ENCODE measurements around the gene CD2AP.

Gene CD2AP

DNA sequence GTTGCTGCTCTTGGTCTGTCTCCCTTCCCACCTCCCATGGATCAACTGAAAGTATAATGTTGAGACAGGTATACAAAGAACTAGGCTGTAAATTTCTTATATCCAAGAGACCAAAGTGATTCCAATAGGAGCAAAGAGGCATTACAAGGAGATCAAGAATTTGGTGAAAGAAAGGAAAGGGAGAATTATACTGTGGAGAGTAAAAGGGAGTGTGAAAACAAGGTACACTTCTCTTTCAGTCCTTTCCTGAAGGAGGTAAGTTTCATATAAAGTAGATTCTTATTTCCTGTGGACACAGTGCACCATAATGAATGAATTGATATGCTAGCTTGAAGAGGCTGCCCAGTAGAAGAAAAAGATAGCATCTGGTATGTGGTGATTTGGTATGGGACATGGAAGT lies 49.7 kb downstream of the CD2AP start:
- DNase-seq (ENCODE audit: extremely low read depth, low read depth), result no peak

DNA sequence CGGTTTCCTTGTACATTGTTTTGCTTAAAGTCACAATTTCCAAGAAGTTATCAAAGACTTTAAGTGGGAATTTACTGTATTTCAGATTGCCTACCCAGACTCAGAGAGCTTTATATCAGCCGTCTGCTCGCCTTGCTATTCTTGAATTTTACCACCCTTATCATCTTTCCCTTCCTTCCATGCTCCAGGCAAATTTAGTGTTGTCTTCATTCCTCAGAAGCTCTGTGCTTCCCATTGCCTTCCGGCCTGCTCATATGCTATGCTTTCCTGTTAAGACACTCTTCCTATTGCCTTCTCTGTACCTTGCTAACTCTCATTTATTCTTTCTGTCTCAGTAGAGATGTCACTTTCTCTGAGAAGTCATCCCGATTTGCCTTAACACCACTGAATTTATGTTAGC lies 52.1 kb downstream of the CD2AP start:
- no peak for DNase-seq (ENCODE audit: extremely low read depth, low read depth)
- TF ChIP-seq, protein P1, sequence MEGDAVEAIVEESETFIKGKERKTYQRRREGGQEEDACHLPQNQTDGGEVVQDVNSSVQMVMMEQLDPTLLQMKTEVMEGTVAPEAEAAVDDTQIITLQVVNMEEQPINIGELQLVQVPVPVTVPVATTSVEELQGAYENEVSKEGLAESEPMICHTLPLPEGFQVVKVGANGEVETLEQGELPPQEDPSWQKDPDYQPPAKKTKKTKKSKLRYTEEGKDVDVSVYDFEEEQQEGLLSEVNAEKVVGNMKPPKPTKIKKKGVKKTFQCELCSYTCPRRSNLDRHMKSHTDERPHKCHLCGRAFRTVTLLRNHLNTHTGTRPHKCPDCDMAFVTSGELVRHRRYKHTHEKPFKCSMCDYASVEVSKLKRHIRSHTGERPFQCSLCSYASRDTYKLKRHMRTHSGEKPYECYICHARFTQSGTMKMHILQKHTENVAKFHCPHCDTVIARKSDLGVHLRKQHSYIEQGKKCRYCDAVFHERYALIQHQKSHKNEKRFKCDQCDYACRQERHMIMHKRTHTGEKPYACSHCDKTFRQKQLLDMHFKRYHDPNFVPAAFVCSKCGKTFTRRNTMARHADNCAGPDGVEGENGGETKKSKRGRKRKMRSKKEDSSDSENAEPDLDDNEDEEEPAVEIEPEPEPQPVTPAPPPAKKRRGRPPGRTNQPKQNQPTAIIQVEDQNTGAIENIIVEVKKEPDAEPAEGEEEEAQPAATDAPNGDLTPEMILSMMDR (IDR thresholded peaks at IDR 0.05; ENCODE audit: low read depth, low read length), result no peak

More for the DNA sequence above, 49.7 kb downstream of the CD2AP start:
- TF ChIP-seq, protein P1 (IDR thresholded peaks at IDR 0.05; ENCODE audit: low read depth, low read length), result no peak

DNA sequence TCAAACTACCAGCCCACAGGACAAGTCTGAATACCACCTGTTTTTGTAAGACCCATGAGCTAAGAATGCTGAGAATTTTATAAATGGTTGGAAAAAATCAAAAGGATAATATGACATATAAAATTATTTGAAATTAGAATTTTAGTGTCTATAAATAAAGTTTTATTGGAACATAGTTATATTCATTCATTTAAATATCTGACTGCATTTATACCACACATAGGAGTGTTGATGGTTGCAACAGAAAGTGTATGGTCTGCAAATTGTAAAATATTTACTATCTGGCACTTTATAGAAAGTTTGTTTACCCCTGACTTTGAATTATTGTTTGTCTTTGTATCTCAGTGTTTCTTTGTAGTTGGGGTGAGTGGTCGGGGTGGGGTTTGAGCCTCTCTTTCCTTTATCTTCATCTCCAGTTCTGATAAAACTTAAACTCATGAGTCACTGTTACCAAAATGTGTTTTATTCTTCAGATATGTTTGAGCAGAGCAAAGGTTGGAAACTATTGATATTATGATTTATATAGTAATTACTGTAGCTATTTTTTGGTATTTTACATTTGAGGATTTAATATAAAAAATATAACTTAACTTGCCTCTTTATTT lies 55.5 kb downstream of the CD2AP start:
- DNase-seq (ENCODE audit: extremely low read depth, low read depth), result no peak
- TF ChIP-seq, protein P1 (IDR thresholded peaks at IDR 0.05; ENCODE audit: low read depth, low read length), result no peak

DNA sequence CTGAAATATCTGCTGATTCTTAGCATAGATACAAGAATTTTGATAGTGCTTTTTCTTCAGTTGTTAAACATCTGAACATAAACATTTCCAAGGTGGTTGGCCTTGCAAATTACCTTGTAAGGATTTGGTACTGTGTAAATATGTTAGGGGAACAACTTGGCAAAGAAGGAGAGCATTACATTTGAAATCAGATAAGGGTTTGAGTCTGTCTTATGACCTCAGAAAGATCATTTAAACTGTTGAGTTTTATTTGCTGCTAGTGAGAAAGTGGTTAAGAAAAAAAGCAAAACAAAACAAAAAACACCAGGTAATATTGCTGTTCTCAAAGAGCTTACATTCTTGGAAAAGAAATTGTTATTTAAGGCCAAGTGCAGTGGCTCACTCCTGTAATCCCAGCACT lies 56.5 kb downstream of the CD2AP start:
- no peak for DNase-seq (ENCODE audit: extremely low read depth, low read depth)
- TF ChIP-seq, protein P1 (IDR thresholded peaks at IDR 0.05; ENCODE audit: low read depth, low read length), result no peak

DNA sequence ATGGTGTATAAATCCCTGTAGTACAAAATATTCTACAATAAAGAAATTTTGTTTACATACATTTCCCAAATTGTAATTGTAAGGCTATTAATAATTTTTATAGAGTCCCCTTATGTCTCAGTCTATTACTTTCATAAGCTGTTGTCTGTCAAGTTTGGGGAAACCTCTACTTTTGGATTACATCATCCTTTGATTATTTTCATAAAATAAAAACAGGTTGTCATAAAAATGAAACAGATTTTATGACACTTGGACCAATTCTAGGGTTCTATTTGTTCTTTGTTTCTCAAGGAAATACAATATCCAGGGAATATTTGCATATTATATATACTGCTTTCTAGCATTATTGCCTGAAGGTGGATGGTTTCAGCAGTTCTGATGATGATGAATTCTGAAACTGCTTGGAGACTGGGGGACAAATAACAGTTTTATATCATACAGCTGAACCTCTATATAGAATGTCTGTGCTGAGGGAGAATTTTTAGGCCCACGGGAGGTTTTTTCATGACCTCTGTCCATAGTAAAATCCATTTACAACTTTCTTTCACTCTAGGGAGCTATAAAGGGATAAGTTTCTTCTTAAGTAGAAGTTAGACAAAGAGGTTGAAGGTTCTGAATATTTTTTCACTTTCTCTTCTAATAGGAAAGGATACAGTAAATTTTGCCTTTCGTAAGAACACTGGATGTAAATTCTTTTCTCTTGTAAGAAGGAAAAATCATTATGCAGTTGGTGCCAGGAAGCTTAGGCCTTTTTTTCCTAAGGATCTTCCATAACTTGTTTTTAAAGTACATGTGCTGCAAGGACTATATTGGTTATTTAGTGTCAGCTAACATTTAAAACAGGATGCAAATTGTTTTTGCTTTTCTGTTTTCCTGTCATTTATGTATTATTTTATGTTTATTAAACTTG lies 58.0 kb downstream of the CD2AP start:
- TF ChIP-seq, protein P1 (IDR thresholded peaks at IDR 0.05; ENCODE audit: low read depth, low read length), result no peak
- no peak for DNase-seq (ENCODE audit: extremely low read depth, low read depth)

DNA sequence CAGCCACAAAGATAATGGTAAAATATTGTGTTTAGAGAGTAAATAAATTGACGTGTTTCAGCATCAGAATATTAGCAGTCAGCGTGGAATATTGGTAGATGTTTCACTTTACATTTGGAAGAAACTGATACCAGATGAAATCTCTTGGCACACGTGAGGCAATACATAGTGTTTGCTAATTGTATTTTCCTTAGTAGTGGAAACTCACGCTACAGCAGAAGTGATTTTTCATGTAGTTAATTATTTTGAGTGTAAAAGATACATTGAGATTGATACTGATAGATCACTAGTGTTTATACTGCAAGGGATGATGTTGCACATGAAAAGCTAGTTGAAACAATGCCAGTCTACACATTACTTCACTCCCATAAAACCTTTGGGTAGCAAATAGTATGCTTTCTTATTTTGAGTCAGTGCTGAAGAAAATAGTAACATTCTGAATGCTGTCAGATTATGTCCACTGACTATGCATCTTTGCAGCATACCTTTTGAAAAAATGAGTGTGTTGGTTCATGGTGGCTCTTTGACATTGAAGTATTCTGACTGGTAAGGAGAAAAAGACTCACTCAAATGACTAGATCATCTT lies 59.3 kb downstream of the CD2AP start:
- no peak for DNase-seq (ENCODE audit: extremely low read depth, low read depth)
- TF ChIP-seq, protein P1 (IDR thresholded peaks at IDR 0.05; ENCODE audit: low read depth, low read length), result no peak

DNA sequence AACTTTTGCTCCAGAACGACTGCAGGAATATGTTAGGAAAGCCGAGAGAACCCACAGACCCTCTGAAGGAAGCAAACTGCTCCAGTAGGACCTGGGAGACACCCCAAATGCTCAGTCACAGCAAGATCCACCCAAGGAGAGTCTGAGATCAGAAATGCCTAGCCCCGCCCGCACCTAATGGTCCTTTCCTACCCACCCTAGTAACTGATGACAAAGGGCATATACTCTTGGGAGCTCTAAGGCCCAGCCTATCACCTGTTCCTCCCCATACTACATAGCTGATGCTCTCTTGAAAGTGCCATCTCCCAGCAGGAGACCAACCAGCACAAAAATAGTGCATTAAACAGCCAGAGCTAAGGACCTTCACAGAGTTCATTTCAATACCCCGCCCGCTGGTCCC lies 67.6 kb downstream of the CD2AP start:
- TF ChIP-seq, protein P1 (IDR thresholded peaks at IDR 0.05; ENCODE audit: low read depth, low read length), result no peak
- DNase-seq (ENCODE audit: extremely low read depth, low read depth), result no peak

Measured in AG09319 (cell line).